Measurements from ENCODE around the gene PHF24.
A peak's percentile ranks its signal among the peaks of the same experiment; 100 is the strongest.

PHF24 gene

GRCh38 chr9:34989946-34990635 lies 32.0 kb downstream of the PHF24 start:
- peak overlapping the region; percentile 86 for H3K4me3 ChIP-seq (ENCODE audit: low read length)
- DNase-seq (ENCODE audit: low read depth) = peak; percentile 22
- TF ChIP-seq, protein P1, sequence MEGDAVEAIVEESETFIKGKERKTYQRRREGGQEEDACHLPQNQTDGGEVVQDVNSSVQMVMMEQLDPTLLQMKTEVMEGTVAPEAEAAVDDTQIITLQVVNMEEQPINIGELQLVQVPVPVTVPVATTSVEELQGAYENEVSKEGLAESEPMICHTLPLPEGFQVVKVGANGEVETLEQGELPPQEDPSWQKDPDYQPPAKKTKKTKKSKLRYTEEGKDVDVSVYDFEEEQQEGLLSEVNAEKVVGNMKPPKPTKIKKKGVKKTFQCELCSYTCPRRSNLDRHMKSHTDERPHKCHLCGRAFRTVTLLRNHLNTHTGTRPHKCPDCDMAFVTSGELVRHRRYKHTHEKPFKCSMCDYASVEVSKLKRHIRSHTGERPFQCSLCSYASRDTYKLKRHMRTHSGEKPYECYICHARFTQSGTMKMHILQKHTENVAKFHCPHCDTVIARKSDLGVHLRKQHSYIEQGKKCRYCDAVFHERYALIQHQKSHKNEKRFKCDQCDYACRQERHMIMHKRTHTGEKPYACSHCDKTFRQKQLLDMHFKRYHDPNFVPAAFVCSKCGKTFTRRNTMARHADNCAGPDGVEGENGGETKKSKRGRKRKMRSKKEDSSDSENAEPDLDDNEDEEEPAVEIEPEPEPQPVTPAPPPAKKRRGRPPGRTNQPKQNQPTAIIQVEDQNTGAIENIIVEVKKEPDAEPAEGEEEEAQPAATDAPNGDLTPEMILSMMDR (conservative IDR thresholded peaks at IDR 0.05; ENCODE audit: low read length) = no peak

DNA sequence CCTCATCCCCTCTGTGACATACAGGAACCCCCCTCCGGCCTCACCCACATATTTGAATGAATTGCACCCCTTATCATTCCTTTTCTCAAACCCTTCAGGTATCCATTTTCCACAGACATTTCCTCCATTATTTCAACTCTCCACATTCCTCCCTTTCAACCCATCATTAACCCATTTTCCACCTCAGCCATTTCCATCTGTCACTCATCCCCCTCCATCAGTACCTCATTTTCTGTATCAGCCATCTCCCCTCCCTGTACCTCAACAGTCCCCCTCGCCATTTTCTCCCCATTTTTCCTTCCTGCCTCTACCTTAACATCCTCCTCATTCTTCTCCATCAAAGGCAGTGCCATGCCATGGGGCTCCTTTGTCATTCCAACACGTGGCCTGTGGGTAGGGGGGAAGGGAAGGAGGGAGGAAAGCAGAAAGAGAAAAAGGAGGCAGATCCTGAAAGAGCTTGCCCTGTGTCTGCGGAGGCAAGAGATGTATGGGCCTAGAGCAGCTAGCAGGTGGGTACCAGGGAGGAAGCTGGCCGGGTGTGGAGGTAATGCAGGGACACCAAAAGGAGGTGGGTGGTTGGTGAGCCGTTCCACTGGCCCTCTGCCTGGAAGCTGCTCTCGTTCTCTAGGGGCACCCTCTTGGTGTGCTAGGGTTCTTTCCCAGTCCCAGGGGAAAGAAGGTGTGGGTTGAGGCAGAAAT lies 33.0 kb downstream of the PHF24 start:
- TF ChIP-seq, protein P1 (conservative IDR thresholded peaks at IDR 0.05; ENCODE audit: low read length) = no peak
- DNase-seq (ENCODE audit: low read depth) = no peak
- peak overlapping the region; percentile 86 for H3K4me3 ChIP-seq (ENCODE audit: low read length)

DNA sequence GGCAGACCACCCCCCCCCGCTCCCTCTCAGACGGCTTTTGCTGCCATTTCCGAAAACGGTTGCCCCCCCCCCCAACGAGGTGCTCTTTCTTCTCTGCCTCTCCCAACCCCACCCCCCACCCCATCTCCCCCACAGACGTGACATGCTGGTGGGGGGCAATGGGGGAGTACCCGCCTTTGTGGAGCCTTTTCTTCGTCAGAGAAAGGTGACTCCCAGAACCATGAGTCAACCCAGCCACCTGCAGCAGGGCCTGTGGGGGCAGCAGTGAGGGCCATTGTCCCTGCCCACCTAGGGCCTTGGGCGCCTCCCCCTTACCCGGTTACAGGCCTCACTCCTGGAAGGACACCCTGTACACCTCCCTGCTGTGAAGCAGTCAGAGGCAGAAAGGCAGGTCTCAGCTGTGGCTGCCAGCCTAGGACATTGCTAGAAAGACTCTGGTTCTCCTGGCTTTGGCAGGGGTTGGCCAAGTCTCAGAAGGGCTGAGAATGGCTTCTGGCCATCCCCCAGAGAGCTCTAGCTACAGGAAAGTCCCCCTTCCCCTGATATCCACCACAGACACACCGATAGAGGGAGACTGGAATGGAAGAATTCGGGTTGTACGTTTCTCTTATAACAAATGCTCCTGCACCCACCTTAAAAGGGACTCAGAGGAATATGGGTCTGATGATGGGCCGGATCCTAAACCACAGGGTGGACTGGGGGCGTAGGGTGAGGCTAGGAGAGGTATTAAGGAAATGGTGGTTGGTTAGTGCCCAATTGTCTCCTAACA lies 33.7 kb downstream of the PHF24 start:
- DNase-seq (ENCODE audit: low read depth) = no peak
- H3K4me3 ChIP-seq (ENCODE audit: low read length) = no peak overlapping the region
- TF ChIP-seq, protein P1 (conservative IDR thresholded peaks at IDR 0.05; ENCODE audit: low read length) = no peak

DNA sequence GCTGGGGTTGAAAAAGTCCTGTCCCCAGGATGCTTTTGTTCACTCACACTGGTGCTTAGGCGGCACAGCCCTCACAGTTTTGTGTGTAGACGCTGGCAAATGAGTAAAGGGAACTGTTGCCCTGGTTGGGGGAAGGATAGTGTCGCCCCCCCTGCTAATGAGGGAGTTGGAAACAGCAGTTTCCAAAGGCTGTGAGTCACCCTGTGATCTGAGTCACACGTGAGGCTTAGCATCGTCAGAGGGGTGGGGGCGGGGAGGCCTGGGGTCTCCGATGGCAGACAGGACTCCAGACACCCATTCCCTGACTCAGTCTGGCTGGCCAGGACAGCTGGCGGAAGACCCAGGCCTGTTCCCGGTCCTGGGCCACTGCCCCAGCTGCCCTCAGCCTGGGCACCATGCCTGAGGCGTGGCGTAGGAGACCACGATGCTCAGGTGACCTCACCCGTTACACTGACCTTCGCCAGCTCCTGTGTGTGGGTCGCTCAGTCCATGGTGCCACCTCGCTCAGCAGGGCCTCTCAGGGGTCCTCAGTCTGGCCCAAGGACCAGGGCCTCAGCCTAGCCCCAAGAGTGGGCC lies 34.4 kb downstream of the PHF24 start:
- peak; percentile 78 for DNase-seq (ENCODE audit: low read depth)

DNA sequence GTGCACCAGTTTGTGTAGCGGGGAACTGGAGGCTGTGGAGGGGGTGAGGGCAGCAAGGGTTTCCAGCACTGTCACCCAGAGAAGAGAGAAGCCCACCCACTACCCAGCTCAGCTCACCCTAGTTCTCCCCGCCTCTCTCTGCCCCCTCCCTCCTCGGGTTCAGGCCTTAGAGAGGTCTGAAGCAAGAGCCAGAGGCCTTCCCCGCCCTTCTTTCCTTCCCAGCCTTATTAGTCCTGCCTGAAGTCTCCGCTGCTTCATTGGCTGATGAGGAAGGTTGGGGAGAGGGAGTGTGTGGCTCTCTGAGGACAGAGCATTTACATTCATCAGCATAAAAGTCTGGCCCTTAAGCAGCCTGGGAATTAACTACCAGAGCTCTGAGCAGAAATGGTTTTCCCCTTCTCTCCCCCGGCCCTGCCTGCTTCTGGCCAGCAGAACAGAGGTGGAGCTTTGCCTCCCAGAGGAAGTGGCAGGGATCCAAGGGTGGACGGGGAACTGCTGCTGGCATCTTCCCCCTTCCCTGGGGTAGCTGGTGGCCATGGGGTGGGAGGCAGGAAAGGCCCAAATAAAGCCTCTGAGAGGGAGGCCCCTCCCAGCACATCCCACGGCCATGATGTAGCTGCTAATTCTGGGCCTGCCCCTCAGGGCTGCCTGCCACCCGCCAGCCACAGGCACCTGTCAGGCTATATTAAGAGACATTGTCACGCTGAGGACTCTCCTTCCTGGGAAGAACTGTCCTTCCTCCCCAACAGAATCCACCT lies 35.6 kb downstream of the PHF24 start:
- DNase-seq (ENCODE audit: low read depth) = peak; percentile 58
- TF ChIP-seq, protein P1 (conservative IDR thresholded peaks at IDR 0.05; ENCODE audit: low read length) = no peak
- H3K4me3 ChIP-seq (ENCODE audit: low read length) = no peak overlapping the region

More for the DNA sequence above, 34.4 kb downstream of the PHF24 start:
- TF ChIP-seq, protein P1 (conservative IDR thresholded peaks at IDR 0.05; ENCODE audit: low read length) = no peak
- H3K4me3 ChIP-seq (ENCODE audit: low read length) = no peak overlapping the region

GRCh38 chr9:34994260-34994899 lies 36.3 kb downstream of the PHF24 start:
- TF ChIP-seq, protein P1 (conservative IDR thresholded peaks at IDR 0.05; ENCODE audit: low read length) = peak; percentile 74
- H3K4me3 ChIP-seq (ENCODE audit: low read length) = no peak overlapping the region
- peak; percentile 39 for DNase-seq (ENCODE audit: low read depth)

Measured in AG10803 (cell line).